ENCODE measurements around the gene LRCH1. TPM values are rescaled to one million over a fixed set of nuclear protein-coding genes. Genes with fewer than 3 reads are reported as not detected.

Gene LRCH1
- total RNA-seq, 1 experiment from 2014 or later: 11.8 TPM

DNA sequence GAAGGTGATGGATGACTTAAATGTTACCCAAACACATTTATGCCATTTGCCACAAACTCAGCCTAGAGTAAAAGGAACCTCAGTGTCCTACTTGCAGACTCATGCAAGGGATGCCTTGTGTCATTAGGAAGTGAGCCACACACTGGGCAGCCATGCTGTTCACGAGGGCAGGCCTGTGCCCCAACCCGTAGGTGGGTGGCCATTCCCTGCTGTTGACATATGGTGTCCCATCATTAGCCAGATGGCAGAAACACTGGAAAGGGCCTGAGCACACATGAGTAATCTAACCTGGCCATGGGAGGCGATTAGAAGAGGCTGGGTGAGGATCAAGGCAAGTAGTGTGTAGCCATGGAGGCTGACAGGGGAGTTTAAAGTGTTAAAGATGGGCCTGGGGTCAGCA, 9.7 kb upstream of the LRCH1 start (continued):
- TF ChIP-seq, protein P1, sequence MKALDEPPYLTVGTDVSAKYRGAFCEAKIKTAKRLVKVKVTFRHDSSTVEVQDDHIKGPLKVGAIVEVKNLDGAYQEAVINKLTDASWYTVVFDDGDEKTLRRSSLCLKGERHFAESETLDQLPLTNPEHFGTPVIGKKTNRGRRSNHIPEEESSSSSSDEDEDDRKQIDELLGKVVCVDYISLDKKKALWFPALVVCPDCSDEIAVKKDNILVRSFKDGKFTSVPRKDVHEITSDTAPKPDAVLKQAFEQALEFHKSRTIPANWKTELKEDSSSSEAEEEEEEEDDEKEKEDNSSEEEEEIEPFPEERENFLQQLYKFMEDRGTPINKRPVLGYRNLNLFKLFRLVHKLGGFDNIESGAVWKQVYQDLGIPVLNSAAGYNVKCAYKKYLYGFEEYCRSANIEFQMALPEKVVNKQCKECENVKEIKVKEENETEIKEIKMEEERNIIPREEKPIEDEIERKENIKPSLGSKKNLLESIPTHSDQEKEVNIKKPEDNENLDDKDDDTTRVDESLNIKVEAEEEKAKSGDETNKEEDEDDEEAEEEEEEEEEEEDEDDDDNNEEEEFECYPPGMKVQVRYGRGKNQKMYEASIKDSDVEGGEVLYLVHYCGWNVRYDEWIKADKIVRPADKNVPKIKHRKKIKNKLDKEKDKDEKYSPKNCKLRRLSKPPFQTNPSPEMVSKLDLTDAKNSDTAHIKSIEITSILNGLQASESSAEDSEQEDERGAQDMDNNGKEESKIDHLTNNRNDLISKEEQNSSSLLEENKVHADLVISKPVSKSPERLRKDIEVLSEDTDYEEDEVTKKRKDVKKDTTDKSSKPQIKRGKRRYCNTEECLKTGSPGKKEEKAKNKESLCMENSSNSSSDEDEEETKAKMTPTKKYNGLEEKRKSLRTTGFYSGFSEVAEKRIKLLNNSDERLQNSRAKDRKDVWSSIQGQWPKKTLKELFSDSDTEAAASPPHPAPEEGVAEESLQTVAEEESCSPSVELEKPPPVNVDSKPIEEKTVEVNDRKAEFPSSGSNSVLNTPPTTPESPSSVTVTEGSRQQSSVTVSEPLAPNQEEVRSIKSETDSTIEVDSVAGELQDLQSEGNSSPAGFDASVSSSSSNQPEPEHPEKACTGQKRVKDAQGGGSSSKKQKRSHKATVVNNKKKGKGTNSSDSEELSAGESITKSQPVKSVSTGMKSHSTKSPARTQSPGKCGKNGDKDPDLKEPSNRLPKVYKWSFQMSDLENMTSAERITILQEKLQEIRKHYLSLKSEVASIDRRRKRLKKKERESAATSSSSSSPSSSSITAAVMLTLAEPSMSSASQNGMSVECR (CRISPR knock-in tag; IDR thresholded peaks at IDR 0.05; ENCODE audit: borderline replicate concordance): no peak
- TF ChIP-seq IRF2 (CRISPR knock-in tag; IDR thresholded peaks at IDR 0.05; ENCODE audit: borderline replicate concordance, low read depth) (no peak), GRHL2 (CRISPR knock-in tag; IDR thresholded peaks at IDR 0.05; ENCODE audit: insufficient replicate concordance, severe bottlenecking) (no peak), FOXP1 (CRISPR knock-in tag; IDR thresholded peaks at IDR 0.05; ENCODE audit: borderline replicate concordance) (no peak)

DNA sequence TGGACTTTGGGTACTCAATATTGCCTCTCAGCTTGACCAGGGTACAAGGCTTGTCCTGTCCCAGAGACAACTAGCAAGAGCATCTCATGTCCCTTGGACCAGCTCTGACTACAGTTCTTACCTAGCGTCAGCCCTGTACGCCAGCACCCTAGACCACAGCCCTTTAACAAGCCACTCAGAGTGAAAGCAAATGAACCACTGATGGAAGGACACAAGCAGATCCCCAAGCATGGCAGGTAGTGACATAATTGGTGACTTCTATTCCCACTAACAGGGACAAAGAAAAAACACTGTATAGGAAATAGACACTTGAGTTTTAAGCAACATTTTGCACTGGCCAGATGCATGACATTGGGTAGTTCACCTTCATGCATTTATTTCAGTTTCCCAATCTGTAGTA, 8.8 kb upstream of the LRCH1 start:
- Mint-ChIP-seq H3K4me3 (no peak overlapping the region), H3K4me1 (no peaks in the 10 kb centered on the region), H3K27me3 (ENCODE audit: low read depth) (no peaks in the 10 kb centered on the region), H3K36me3 (no peaks in the 10 kb centered on the region), H3K27ac (no peak overlapping the region), H3K9me3 (no peaks in the 10 kb centered on the region)
- TF ChIP-seq, protein P2, sequence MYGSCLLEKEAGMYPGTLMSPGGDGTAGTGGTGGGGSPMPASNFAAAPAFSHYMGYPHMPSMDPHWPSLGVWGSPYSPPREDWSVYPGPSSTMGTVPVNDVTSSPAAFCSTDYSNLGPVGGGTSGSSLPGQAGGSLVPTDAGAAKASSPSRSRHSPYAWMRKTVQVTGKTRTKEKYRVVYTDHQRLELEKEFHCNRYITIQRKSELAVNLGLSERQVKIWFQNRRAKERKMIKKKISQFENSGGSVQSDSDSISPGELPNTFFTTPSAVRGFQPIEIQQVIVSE (CRISPR knock-in tag; IDR thresholded peaks at IDR 0.05; ENCODE audit: borderline replicate concordance): no peak
- TF ChIP-seq, protein P3, sequence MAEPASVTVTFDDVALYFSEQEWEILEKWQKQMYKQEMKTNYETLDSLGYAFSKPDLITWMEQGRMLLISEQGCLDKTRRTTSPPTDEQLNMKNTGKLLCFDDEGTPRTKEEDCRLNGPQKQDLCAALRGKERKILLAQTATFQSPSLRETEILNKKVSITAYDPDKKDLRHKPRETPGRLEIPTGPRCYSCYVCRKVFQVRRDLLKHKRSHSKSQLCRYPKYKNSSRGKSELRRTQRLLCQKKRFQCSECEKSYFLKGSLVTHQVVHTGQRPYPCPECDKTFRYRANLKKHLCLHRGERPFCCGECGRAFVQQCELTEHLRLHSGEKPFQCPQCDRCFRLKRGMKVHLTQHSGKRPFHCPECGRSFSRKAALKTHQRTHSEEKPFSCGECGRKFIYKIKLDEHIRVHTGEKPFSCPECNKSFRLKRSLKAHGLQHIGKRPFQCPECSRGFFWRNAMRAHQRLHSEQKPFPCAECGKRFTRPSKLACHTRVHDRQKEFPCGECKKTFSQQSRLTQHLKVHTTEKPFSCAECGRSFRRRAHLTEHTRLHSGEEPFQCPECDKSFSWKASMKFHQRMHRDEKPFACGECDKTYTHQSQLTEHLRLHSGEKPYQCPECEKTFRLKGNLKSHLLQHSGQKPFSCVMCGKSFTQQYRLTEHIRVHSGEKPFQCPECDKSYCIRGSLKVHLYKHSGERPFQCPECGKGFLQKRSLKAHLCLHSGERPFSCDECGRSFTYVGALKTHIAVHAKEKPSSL (CRISPR knock-in tag; conservative IDR thresholded peaks at IDR 0.05): no peak
- no peak for TF ChIP-seq RORB (CRISPR knock-in tag; IDR thresholded peaks at IDR 0.05)
- no peak for DNase-seq (ENCODE audit: low spot score)
- CTCF ChIA-PET: no interaction called here
- POLR2A ChIA-PET: no interaction called here
- no peak for ATAC-seq

DNA sequence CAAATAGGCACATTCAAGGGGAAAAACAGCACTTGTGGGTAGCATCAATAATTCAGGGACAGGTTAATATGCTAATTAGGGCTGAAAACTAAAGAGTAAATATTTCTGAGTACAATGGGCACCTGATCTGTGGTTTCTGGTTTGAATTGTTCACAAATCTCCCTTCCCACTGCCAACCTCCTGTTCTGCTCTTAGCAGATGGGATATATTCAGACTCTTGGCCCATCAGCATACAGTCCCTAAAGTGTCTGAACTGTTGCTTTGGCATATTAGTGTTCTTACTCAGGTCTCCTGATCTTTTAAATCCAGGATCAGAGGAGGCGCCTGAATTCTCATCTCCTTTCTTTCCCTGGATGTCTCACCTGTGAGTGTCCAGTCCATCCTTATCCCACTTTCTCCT, 8.2 kb upstream of the LRCH1 start:
- TF ChIP-seq SOX15 (CRISPR knock-in tag; IDR thresholded peaks at IDR 0.05): no peak
- no peak for TF ChIP-seq PREB (CRISPR knock-in tag; IDR thresholded peaks at IDR 0.05; ENCODE audit: borderline replicate concordance)
- DNase-seq (ENCODE audit: low spot score) (no peak), ATAC-seq (no peak)
- H3K4me3 Mint-ChIP-seq: no peak overlapping the region
- CTCF ChIA-PET: no interaction called here
- no peak overlapping the region for H3K27ac Mint-ChIP-seq
- H3K36me3 Mint-ChIP-seq: no peaks in the 10 kb centered on the region
- POLR2A ChIA-PET: no interaction called here
- no peaks in the 10 kb centered on the region for H3K27me3 Mint-ChIP-seq (ENCODE audit: low read depth)
- H3K9me3 Mint-ChIP-seq: no peaks in the 10 kb centered on the region
- H3K4me1 Mint-ChIP-seq: no peaks in the 10 kb centered on the region

GRCh38 chr13:46546084-46546768, 6.7 kb upstream of the LRCH1 start:
- ATAC-seq (no peak), DNase-seq (ENCODE audit: low spot score) (no peak)
- Mint-ChIP-seq H3K36me3 (no peaks in the 10 kb centered on the region), H3K4me3 (no peak overlapping the region), H3K9me3 (no peaks in the 10 kb centered on the region), H3K27me3 (ENCODE audit: low read depth) (no peaks in the 10 kb centered on the region), H3K27ac (no peak overlapping the region), H3K4me1 (no peaks in the 10 kb centered on the region)
- ChIA-PET CTCF (no interaction called here), POLR2A (no interaction called here)
- TF ChIP-seq GABPB1 (CRISPR knock-in tag; IDR thresholded peaks at IDR 0.05) (no peak), IRF2 (CRISPR knock-in tag; IDR thresholded peaks at IDR 0.05; ENCODE audit: borderline replicate concordance, low read depth) (no peak), MYBL2 (CRISPR knock-in tag; IDR thresholded peaks at IDR 0.05) (no peak), NFYB (CRISPR knock-in tag; conservative IDR thresholded peaks at IDR 0.05; ENCODE audit: low read depth) (no peak), JUN (CRISPR knock-in tag; IDR thresholded peaks at IDR 0.05) (no peak), TCF7 (CRISPR knock-in tag; IDR thresholded peaks at IDR 0.05; ENCODE audit: low read depth) (no peak), E2F1 (CRISPR knock-in tag; IDR thresholded peaks at IDR 0.05) (no peak), ETV6 (CRISPR knock-in tag; IDR thresholded peaks at IDR 0.05) (no peak), KAT7 (CRISPR knock-in tag; IDR thresholded peaks at IDR 0.05; ENCODE audit: borderline replicate concordance) (no peak)
- TF ChIP-seq, protein P4, sequence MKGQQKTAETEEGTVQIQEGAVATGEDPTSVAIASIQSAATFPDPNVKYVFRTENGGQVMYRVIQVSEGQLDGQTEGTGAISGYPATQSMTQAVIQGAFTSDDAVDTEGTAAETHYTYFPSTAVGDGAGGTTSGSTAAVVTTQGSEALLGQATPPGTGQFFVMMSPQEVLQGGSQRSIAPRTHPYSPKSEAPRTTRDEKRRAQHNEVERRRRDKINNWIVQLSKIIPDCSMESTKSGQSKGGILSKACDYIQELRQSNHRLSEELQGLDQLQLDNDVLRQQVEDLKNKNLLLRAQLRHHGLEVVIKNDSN (CRISPR knock-in tag; IDR thresholded peaks at IDR 0.05): no peak
